Right atrium auricular region (tissue), 2 donors: ENCODE measurements around the gene ASB9. TPM values are rescaled to one million over a fixed set of nuclear protein-coding genes. Genes with fewer than 3 reads are reported as not detected.
"Not testable (repeated sequence)": the region's sequence is repeated elsewhere in the genome, so short reads cannot be mapped to it uniquely, and the experiment has no call there.

ENCODE experiments used
- DNase-seq: peaks from one replicate; pipeline ENCODE4 v3.0.0-alpha.2; 2019; ENCODE audit warnings: low spot score
- H3K27ac ChIP-seq, 2 donors: fragments of 200-600 bp; sonication (generic); 1 replicate in 1 of 2; 2 replicates in 1 of 2; pipeline ENCODE4 v1.5.1; 2016 to 2019
- H3K27me3 ChIP-seq, 2 donors: fragments of 200-600 bp; sonication (generic); one replicate each; pipeline versions ENCODE4 v1.5.1 to v1.6.0; 2017 to 2019
- H3K36me3 ChIP-seq: fragments of 200-600 bp; sonication (generic); one replicate; pipeline ENCODE4 v1.5.1; 2016
- H3K4me1 ChIP-seq, 2 donors: fragments of 200-600 bp; sonication (generic); one replicate each; pipeline versions ENCODE4 v1.5.1 to v1.6.0; 2017 to 2019
- H3K4me3 ChIP-seq, 2 donors: fragments of 200-600 bp; sonication (generic); 1 replicate in 1 of 2; 2 replicates in 1 of 2; pipeline ENCODE4 v1.5.1; 2017 to 2019; ENCODE audit warnings: mild to moderate bottlenecking in 1 of 2, moderate library complexity in 1 of 2
- H3K9me3 ChIP-seq, 2 donors: fragments of 200-600 bp; sonication (generic); one replicate each; pipeline ENCODE4 v1.5.1; 2019
- CTCF ChIP-seq, 2 donors: fragments of 200-600 bp; sonication (generic); IDR thresholded peaks; one replicate each; pipeline ENCODE4 v1.5.1; 2019; ENCODE audit warnings: antibody characterized with exemption in 2 of 2
- total RNA-seq, 2 donors: library from RNA; depleted of rRNA; stranded (reverse); fragments of >200 nt; gene quantifications; one replicate each; pipeline ENCODE4 v1.1.0, GENCODE V29; 2016

ASB9 gene
- total RNA-seq, 2 donors from 2014 or later: 1.1 to 1.8 TPM

GRCh38 chrX:15200871-15201270 lies 69.0 kb downstream of the ASB9 start:
- Histone ChIP-seq H3K4me3 (no peak overlapping the region), H3K9me3 (no peaks in the 10 kb centered on the region), H3K4me1 (no peaks in the 10 kb centered on the region), H3K36me3 (no peaks in the 10 kb centered on the region), H3K27ac (no peak overlapping the region), H3K27me3 (no peaks in the 10 kb centered on the region)
- no peak for TF ChIP-seq CTCF (IDR thresholded peaks at IDR 0.05)
- DNase-seq: no peak

- H3K27me3 ChIP-seq, H3K4me3 ChIP-seq, H3K9me3 ChIP-seq, H3K27ac ChIP-seq, H3K4me1 ChIP-seq, H3K36me3 ChIP-seq, DNase-seq: not testable (repeated sequence)
Measured at GRCh38 chrX:15198608-15199202, 71.2 kb downstream of the ASB9 start.

- Histone ChIP-seq H3K4me3 (no peak overlapping the region), H3K27me3 (no peaks in the 10 kb centered on the region), H3K4me1 (no peaks in the 10 kb centered on the region), H3K27ac (no peak overlapping the region), H3K36me3 (no peaks in the 10 kb centered on the region), H3K9me3 (no peaks in the 10 kb centered on the region)
- TF ChIP-seq CTCF (IDR thresholded peaks at IDR 0.05): no peak
- DNase-seq: no peak
Measured at GRCh38 chrX:15194146-15194545, 75.7 kb downstream of the ASB9 start.

Other genes starting within 250 kb of the ASB9 start
- 100 to 1,000 TPM in 1 of 2 donors, 10 to 100 TPM in 1; 57.1 to 137 TPM for gene ASB11, start 45.6 kb upstream of the ASB9 start, total RNA-seq
- 1 to 10 TPM; 2.7 to 2.9 TPM for gene PIGA, start 65.4 kb upstream of the ASB9 start, total RNA-seq
- gene VEGFD, start 114.3 kb upstream of the ASB9 start, total RNA-seq: 1 to 10 TPM; 1.6 to 4.9 TPM
- 10 to 100 TPM; 14.3 to 19.2 TPM for gene PIR, start 223.2 kb upstream of the ASB9 start, total RNA-seq
- 10 to 100 TPM; 12.9 to 20.1 TPM for gene BMX, start 230.7 kb upstream of the ASB9 start, total RNA-seq